ENCODE data around the gene DLG2.

DLG2 gene

GRCh38 chr11:84036664-84037194 is 1590.4 kb downstream of the DLG2 start:
- no peak for DNase-seq

- DNase-seq, result no peak
Measured at GRCh38 chr11:84035645-84036044, 1591.5 kb downstream of the DLG2 start.

- no peak for DNase-seq
Measured at GRCh38 chr11:84034484-84034883, 1592.7 kb downstream of the DLG2 start.

GRCh38 chr11:84024266-84024665 is 1602.9 kb downstream of the DLG2 start:
- DNase-seq, result no peak

- DNase-seq, result no peak
Measured at GRCh38 chr11:84022695-84023094, 1604.4 kb downstream of the DLG2 start.

- DNase-seq, result peak; percentile 24
Measured at GRCh38 chr11:84022201-84022600, 1604.9 kb downstream of the DLG2 start.

- no peak for DNase-seq
Measured at GRCh38 chr11:84021291-84021690, 1605.9 kb downstream of the DLG2 start.

GRCh38 chr11:84019571-84020194 is 1607.5 kb downstream of the DLG2 start:
- DNase-seq, result no peak

- no peak for DNase-seq
Measured at GRCh38 chr11:84014539-84014938, 1612.6 kb downstream of the DLG2 start.

GRCh38 chr11:84012171-84012826 is 1614.8 kb downstream of the DLG2 start:
- no peak for DNase-seq

GRCh38 chr11:84003181-84003580 is 1624.0 kb downstream of the DLG2 start:
- no peak for DNase-seq

GRCh38 chr11:83998921-83999320 is 1628.2 kb downstream of the DLG2 start:
- DNase-seq, result no peak

- DNase-seq, result no peak
Measured at GRCh38 chr11:83990160-83990733, 1636.9 kb downstream of the DLG2 start.

- no peak for DNase-seq
Measured at GRCh38 chr11:83982825-83983224, 1644.3 kb downstream of the DLG2 start.

- DNase-seq, result no peak
Measured at GRCh38 chr11:83979593-83979992, 1647.6 kb downstream of the DLG2 start.

- DNase-seq, result no peak
Measured at GRCh38 chr11:83978942-83979341, 1648.2 kb downstream of the DLG2 start.

GRCh38 chr11:83976086-83976485 is 1651.1 kb downstream of the DLG2 start:
- DNase-seq, result no peak

- DNase-seq, result no peak
Measured at GRCh38 chr11:83972536-83972935, 1654.6 kb downstream of the DLG2 start.

GRCh38 chr11:83971063-83971462 is 1656.1 kb downstream of the DLG2 start:
- DNase-seq, result peak; percentile 22

GRCh38 chr11:83970061-83970671 is 1657.0 kb downstream of the DLG2 start:
- DNase-seq, result no peak

- DNase-seq, result no peak
Measured at GRCh38 chr11:83957038-83957900, 1669.9 kb downstream of the DLG2 start.

- no peak for DNase-seq
Measured at GRCh38 chr11:83956119-83956697, 1670.9 kb downstream of the DLG2 start.

Measured in NCI-H774 (cell line).